ENCODE results near the gene ABHD17A. TPM values are rescaled to one million over a fixed set of nuclear protein-coding genes. Genes with fewer than 3 reads are reported as not detected.

ABHD17A gene
- total and polyA plus RNA-seq, 9 of the 15 experiments (the other 6 are each of a cell fraction or from before 2014, with no cell fraction given), result 0.04 to 135 (median 21.8) TPM; not detected in 1

DNA sequence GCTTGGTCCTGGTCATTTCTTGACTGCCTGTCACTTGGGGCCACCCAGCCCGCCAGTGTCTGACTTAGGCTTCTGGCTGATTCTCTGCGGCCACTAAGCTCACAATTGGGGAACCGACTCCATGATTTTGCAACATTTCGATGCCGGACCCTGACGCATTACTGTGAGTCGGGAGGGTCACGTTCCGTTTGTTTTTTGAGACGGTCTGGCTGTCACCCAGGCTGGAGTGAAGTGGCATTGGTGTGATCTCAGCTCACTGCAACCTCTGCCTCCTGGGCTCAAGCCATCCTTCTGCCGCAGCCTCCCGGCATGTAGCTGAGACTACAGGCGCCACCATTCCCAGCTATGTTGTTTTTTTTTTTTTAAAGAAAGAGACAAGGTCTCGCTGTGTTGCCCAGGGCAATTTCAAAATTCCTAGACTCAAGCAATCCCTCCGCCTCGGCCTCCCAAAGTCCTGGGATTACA, 16.7 kb upstream of the ABHD17A start:
- in situ Hi-C loops (cut with MboI) (no loop called here), intact Hi-C loops (cut with micrococcal nuclease) (no loop called here)
- ATAC-seq (no peak), FAIRE-seq (no peak), DNase-seq (ENCODE audit: extremely low read depth in 1 of 4, low spot score in 3 of 4) (no peak)
- Histone ChIP-seq H3K79me2 (ENCODE audit: control insufficient read depth, insufficient read depth, low read length) (peaks cover 16% of the 10 kb centered on the region), H3K9me1 (ENCODE audit: control insufficient read depth, insufficient read depth, low read length) (no peaks in the 10 kb centered on the region), H3K9ac (ENCODE audit: insufficient read depth in 1 of 2, low read depth in 2 of 2, low read length in 2 of 2) (peak overlapping the region in 1 of 2 experiments; percentile 65; a peak in 1 of 4 replicates), H3K4me1 (replicated peaks in 1 of 2; ENCODE audit: control insufficient read depth in 2 of 2, insufficient read depth in 2 of 2, low read length in 2 of 2) (peaks cover 16 to 38% of the 10 kb centered on the region in 2 experiments; a peak in 4 of 5 replicates), H3K27me3 (ENCODE audit: control insufficient read depth in 2 of 2, insufficient read depth in 2 of 2, low read length in 2 of 2) (no peaks in the 10 kb centered on the region), H2AFZ (ENCODE audit: low read depth, low read length) (no peak overlapping the region), H3K9me3 (replicated peaks; ENCODE audit: control insufficient read depth, insufficient read depth, low read depth, low read length) (no peaks in the 10 kb centered on the region), H3K27ac (ENCODE audit: extremely low read depth, low read depth, low read length) (no peak overlapping the region), H4K20me1 (replicated peaks; ENCODE audit: control insufficient read depth, insufficient read depth, low read length) (no peaks in the 10 kb centered on the region), H3K4me3 (no peak overlapping the region), H3K4me2 (ENCODE audit: insufficient read depth, low read length) (no peak overlapping the region), H3K36me3 (ENCODE audit: control insufficient read depth, insufficient read depth, low read length) (peaks cover 9% of the 10 kb centered on the region; the same call in 1 of the 3 replicates)
- ChIA-PET CTCF (ENCODE audit: low intra/inter-chr PET ratio) (no interaction called here), POLR2A (interaction anchor here (0.7 kb wide), 1 partner anchor 616 kb away, joined by 3 read pairs; no protein-coding TSS in a partner anchor)
- BruUV-seq (replicated peaks), result no TSS peak
- 93% methylated on average over 16 of the region's 16 CpGs for WGBS (ENCODE audit: insufficient coverage, low coverage, missing lambda C conversion rate)
- TF ChIP-seq ETS2 (tag; IDR thresholded peaks at IDR 0.05; ENCODE audit: borderline replicate concordance, poor library complexity, severe bottlenecking) (no peak), ZSCAN32 (CRISPR knock-in tag; IDR thresholded peaks at IDR 0.05) (no peak), CEBPZ (IDR thresholded peaks at IDR 0.05; ENCODE audit: borderline replicate concordance, low read depth, low read length) (no peak), ZNF785 (CRISPR knock-in tag; IDR thresholded peaks at IDR 0.05) (no peak), TFAM (CRISPR knock-in tag; conservative IDR thresholded peaks at IDR 0.05) (no peak), ZNF134 (CRISPR knock-in tag; conservative IDR thresholded peaks at IDR 0.05) (no peak), ZKSCAN3 (CRISPR knock-in tag; IDR thresholded peaks at IDR 0.05) (no peak), CHD4 (IDR thresholded peaks at IDR 0.05; ENCODE audit: insufficient read depth, insufficient replicate concordance, low read depth, low read length, poor library complexity, severe bottlenecking) (no peak), NFRKB (IDR thresholded peaks at IDR 0.05; ENCODE audit: low read depth) (no peak), ATF3 (IDR thresholded peaks at IDR 0.05) (no peak), ATF3 (CRISPR knock-in tag; conservative IDR thresholded peaks at IDR 0.05) (no peak)

Measured in K562 (cell line).